Measurements from ENCODE around the gene WBP1L.

- TF ChIP-seq REST (IDR thresholded peaks at IDR 0.05; ENCODE audit: insufficient replicate concordance, low read depth), result no peak
- no peak for TF ChIP-seq CTCF (IDR thresholded peaks at IDR 0.05; ENCODE audit: insufficient read depth, low read length)
- TF ChIP-seq GABPA (IDR thresholded peaks at IDR 0.05; ENCODE audit: low read depth), result no peak
- TF ChIP-seq POLR2AphosphoS5 (IDR thresholded peaks at IDR 0.05; ENCODE audit: low read depth), result no peak
- no peak for TF ChIP-seq SPI1 (IDR thresholded peaks at IDR 0.05; ENCODE audit: borderline replicate concordance, low read depth)
Observed at GRCh38 chr10:102831322-102832071, 87.7 kb downstream of the WBP1L start.

Data from HL-60 (cell line).